ENCODE data around the gene RGS3. TPM values are rescaled to one million over a fixed set of nuclear protein-coding genes. Genes with fewer than 3 reads are reported as not detected.

The RGS3 gene
- total RNA-seq, 1 experiment from 2014 or later: 71.1 TPM

DNA sequence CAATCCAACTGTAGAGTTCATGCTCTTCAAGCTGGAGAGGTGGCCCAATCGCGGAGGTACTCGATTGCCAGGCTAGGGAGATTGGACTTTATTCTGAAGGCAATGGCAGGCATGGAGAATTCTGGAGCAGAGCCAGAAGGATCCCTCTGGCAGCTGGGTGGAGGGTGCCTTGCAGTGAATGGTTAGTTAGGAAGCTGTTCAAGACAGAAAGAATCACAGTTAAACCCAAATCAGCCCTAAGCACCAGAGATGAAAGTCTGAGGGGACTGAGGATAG, 182.4 kb downstream of the RGS3 start:
- Histone ChIP-seq H3K27me3 (replicated peaks; ENCODE audit: control insufficient read depth, insufficient read depth, low read length) (no peaks in the 10 kb centered on the region), H3K9me3 (peaks cover 9% of the 10 kb centered on the region), H3K4me3 (ENCODE audit: low read depth, low read length) (no peak overlapping the region), H3K4me1 (no peaks in the 10 kb centered on the region), H3K36me3 (ENCODE audit: control insufficient read depth, insufficient read depth, low read length) (no peaks in the 10 kb centered on the region)
- H3K9me3 Mint-ChIP-seq (ENCODE audit: unreplicated experiment): peaks cover 11% of the 10 kb centered on the region
- peak in 1 of 2 experiments; percentile 9 for DNase-seq
- no peaks in the 10 kb centered on the region for H3K36me3 Mint-ChIP-seq (ENCODE audit: insufficient read depth, unreplicated experiment)
- CTCF ChIA-PET: no interaction called here
- no peak overlapping the region for H3K4me3 Mint-ChIP-seq (ENCODE audit: unreplicated experiment)
- TF ChIP-seq CTCF (IDR thresholded peaks at IDR 0.05; ENCODE audit: insufficient read depth in 1 of 2, low read depth in 1 of 2, low read length in 1 of 2, severe bottlenecking in 1 of 2, unreplicated experiment in 1 of 2): no peak
- POLR2A ChIA-PET: no interaction called here
- H3K27me3 Mint-ChIP-seq (ENCODE audit: insufficient read depth, unreplicated experiment): peaks cover 9% of the 10 kb centered on the region
- no TSS peak for BruUV-seq (replicated peaks)
- H3K4me1 Mint-ChIP-seq (ENCODE audit: low read depth, unreplicated experiment): no peaks in the 10 kb centered on the region
- H3K27ac Mint-ChIP-seq (ENCODE audit: unreplicated experiment): no peak overlapping the region
- intact Hi-C loops (cut with micrococcal nuclease; ENCODE audit: unreplicated experiment): loop anchor here (2.0 kb wide), 1 partner anchor 43 kb away; no protein-coding TSS in a partner anchor

DNA sequence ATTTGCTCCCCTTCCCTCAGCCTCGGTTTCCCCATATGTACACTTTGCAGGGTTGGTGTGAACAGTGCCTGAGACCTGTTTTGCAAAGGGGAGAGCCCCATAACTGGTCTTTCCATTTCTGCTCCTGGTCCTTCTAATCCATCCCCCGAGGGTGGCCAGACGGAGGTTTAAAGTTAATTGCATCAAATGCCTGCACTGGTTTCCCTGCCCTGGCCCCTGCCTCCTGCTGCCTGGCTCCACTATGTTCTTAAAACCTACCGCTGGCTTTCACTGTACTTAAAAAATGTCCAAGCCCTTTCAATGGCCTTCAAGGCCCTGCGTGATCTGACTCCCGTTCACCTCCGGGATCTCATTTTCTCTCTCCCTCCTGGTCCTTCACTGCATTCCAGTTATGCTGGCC, 183.0 kb downstream of the RGS3 start:
- Mint-ChIP-seq H3K36me3 (ENCODE audit: insufficient read depth, unreplicated experiment) (no peaks in the 10 kb centered on the region), H3K9me3 (ENCODE audit: unreplicated experiment) (peaks cover 11% of the 10 kb centered on the region), H3K27ac (ENCODE audit: unreplicated experiment) (no peak overlapping the region), H3K4me3 (ENCODE audit: unreplicated experiment) (no peak overlapping the region), H3K27me3 (ENCODE audit: insufficient read depth, unreplicated experiment) (peaks cover 9% of the 10 kb centered on the region), H3K4me1 (ENCODE audit: low read depth, unreplicated experiment) (no peaks in the 10 kb centered on the region)
- no TSS peak for BruUV-seq (replicated peaks)
- CTCF ChIA-PET: no interaction called here
- H3K4me3 ChIP-seq (ENCODE audit: low read depth, low read length): no peak overlapping the region
- DNase-seq: peak in 1 of 2 experiments; percentile 10
- POLR2A ChIA-PET: interaction anchor here (0.6 kb wide), 1 partner anchor 44 kb away, joined by 4 read pairs; no protein-coding TSS in a partner anchor
- no peaks in the 10 kb centered on the region for H3K36me3 ChIP-seq (ENCODE audit: control insufficient read depth, insufficient read depth, low read length)
- no peaks in the 10 kb centered on the region for H3K27me3 ChIP-seq (replicated peaks; ENCODE audit: control insufficient read depth, insufficient read depth, low read length)
- no peak for TF ChIP-seq CTCF (IDR thresholded peaks at IDR 0.05; ENCODE audit: insufficient read depth in 1 of 2, low read depth in 1 of 2, low read length in 1 of 2, severe bottlenecking in 1 of 2, unreplicated experiment in 1 of 2)
- peaks cover 9% of the 10 kb centered on the region for H3K9me3 ChIP-seq
- no peaks in the 10 kb centered on the region for H3K4me1 ChIP-seq
- intact Hi-C loops (cut with micrococcal nuclease; ENCODE audit: unreplicated experiment): loop anchor here (2.0 kb wide), 1 partner anchor 44 kb away; no protein-coding TSS in a partner anchor

Other genes starting within 250 kb of the RGS3 start
- gene FKBP15, start 242.4 kb upstream of the RGS3 start, total RNA-seq (2022): 20.1 TPM in 2 replicates
- gene SLC31A1, start 242.2 kb upstream of the RGS3 start, total RNA-seq (2022): 57.8 and 64.9 TPM in 2 replicates
- 27.3 and 29.3 TPM in 2 replicates for gene CDC26, start 188.2 kb upstream of the RGS3 start, total RNA-seq (2022)
- gene PRPF4, start 188.1 kb upstream of the RGS3 start, total RNA-seq (2022): 37.5 and 38.6 TPM in 2 replicates
- 1.5 and 3.3 TPM in 2 replicates for gene RNF183, start 160.4 kb upstream of the RGS3 start, total RNA-seq (2022)
- 1.9 and 2.3 TPM in 2 replicates for gene WDR31, start 123.5 kb upstream of the RGS3 start, total RNA-seq (2022)
- 14.5 and 14.7 TPM in 2 replicates for gene BSPRY, start 114.2 kb upstream of the RGS3 start, total RNA-seq (2022)
- gene HDHD3, start 86.7 kb upstream of the RGS3 start, total RNA-seq (2022): 60.9 and 64.9 TPM in 2 replicates
- 43.6 and 48.8 TPM in 2 replicates for gene ALAD, start 62.4 kb upstream of the RGS3 start, total RNA-seq (2022)
- 48.8 and 57.2 TPM in 2 replicates for gene POLE3, start 53.1 kb upstream of the RGS3 start, total RNA-seq (2022)
- gene C9orf43, start 53.0 kb upstream of the RGS3 start, total RNA-seq (2022): 1.1 and 1.9 TPM in 2 replicates